Inflammatory macrophage treated with lipopolysaccharide for 1 hour (primary cell): ENCODE data around the gene WDR19.
A peak's percentile ranks its signal among the peaks of the same experiment; 100 is the strongest.

Source experiments
- DNase-seq, 2 donors: peaks; one replicate each; pipeline ENCODE4 v3.0.0-alpha.2; 2020 to 2022

Gene WDR19

GRCh38 chr4:39305912-39306677 is 123.8 kb downstream of the WDR19 start:
- no peak for DNase-seq

GRCh38 chr4:39308611-39309010 is 126.3 kb downstream of the WDR19 start:
- no peak for DNase-seq

- no peak for DNase-seq
Observed at GRCh38 chr4:39312816-39313215, 130.5 kb downstream of the WDR19 start.

- no peak for DNase-seq
Observed at GRCh38 chr4:39319676-39320075, 137.3 kb downstream of the WDR19 start.

GRCh38 chr4:39320381-39321115 is 138.2 kb downstream of the WDR19 start:
- no peak for DNase-seq

- DNase-seq = no peak
Observed at GRCh38 chr4:39323821-39324220, 141.5 kb downstream of the WDR19 start.

GRCh38 chr4:39324446-39324845 is 142.1 kb downstream of the WDR19 start:
- DNase-seq = no peak

GRCh38 chr4:39324897-39325613 is 142.7 kb downstream of the WDR19 start:
- DNase-seq = no peak

GRCh38 chr4:39326468-39326977 is 144.2 kb downstream of the WDR19 start:
- no peak for DNase-seq

GRCh38 chr4:39330353-39330752 is 148.0 kb downstream of the WDR19 start:
- no peak for DNase-seq

- peak in 1 of 2 donors; percentile 14 for DNase-seq
Observed at GRCh38 chr4:39331191-39331590, 148.9 kb downstream of the WDR19 start.
